Smooth muscle cell of the umbilical artery (primary cell): Measurements from ENCODE around the gene OR10R2. TPM values are rescaled to one million over a fixed set of nuclear protein-coding genes. Genes with fewer than 3 reads are reported as not detected.

Experiments
- total RNA-seq: library from RNA; depleted of rRNA; stranded (reverse); fragments of >200 nt; gene quantifications from 2 replicates; pipeline ENCODE4 v1.2.3, GENCODE V29; 2014

The OR10R2 gene
- total RNA-seq: not detected in 2 replicates

DNA sequence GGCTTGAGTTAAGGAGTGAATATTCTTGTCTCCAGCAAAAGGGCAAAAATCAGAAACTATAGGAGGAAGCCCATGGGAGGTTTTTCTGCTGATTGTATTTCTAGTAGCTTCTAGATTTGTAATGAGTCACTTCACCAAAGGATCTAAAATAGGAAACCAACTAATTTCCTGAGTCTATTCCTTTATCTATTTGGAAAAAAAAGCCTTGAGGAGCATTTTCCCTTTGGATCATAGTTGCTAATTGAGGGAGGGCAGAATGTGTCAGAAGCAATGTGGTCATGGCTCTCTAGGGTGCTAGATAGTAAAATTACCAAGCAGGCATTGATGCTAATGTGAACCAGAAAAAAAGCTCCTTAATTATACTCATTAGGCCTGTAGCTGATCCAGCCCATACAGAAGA, at the start of gene OR10R2:
Gene OR10R2 (plus strand): TSS at position 301 of the 400 bp plus-strand sequence. CDS start 106 bp downstream, outside the sequence.

GRCh38 chr1:158426137-158426536, 45.9 kb upstream of the OR10R2 start, which contains the start of gene OR10K2:
OR10K2 (minus strand) TSS chr1:158426237; CDS start chr1:158420866, 5,371 bp downstream.

DNA sequence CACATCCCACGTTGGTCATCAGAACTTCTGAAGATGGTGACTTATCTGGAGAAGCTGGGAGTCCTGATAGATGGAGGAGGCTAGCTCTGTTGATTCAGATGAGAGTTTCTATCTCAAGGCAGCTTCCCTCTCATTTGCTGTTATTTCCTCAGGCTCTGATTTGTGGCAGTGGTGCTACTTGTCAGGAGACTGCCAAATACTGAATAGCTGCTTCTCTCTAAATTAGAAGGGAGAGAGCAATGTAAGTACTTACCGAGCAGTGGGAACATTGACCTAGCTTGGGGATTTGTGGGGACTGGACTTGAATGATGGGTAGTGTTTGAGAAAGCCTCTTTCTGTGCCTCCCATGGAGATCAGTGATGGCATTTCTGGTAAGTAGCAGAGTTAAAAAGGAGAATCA, 10.5 kb upstream of the OR10R2 start, which contains the start of gene OR10K1:
Gene OR10K1 (plus strand): TSS at position 301 of the 400 bp plus-strand sequence. CDS start 3,728 bp downstream, outside the sequence.

Other genes starting within 250 kb of the OR10R2 start
- gene CD1A, start 217.8 kb upstream of the OR10R2 start, total RNA-seq: not detected in 2 replicates
- gene CD1C, start 182.3 kb upstream of the OR10R2 start, total RNA-seq: not detected in 2 replicates
- gene CD1B, start 140.7 kb upstream of the OR10R2 start, total RNA-seq: not detected in 2 replicates
- not detected in 2 replicates for gene CD1E, start 118.3 kb upstream of the OR10R2 start, total RNA-seq
- not detected in 2 replicates for gene OR10T2, start 72.8 kb upstream of the OR10R2 start, total RNA-seq
- not detected in 2 replicates for gene OR10K2, start 46.0 kb upstream of the OR10R2 start, total RNA-seq
- gene OR10K1, start 10.4 kb upstream of the OR10R2 start, total RNA-seq: not detected in 2 replicates
- not detected in 2 replicates for gene OR6Y1, start 82.2 kb downstream of the OR10R2 start, total RNA-seq
- gene OR6P1, start 98.4 kb downstream of the OR10R2 start, total RNA-seq: not detected in 2 replicates
- gene OR10X1, start 107.7 kb downstream of the OR10R2 start, total RNA-seq: not detected in 2 replicates
- not detected in 2 replicates for gene OR10Z1, start 133.0 kb downstream of the OR10R2 start, total RNA-seq
- gene SPTA1, start 214.5 kb downstream of the OR10R2 start, total RNA-seq: 0.05 TPM in 1 of 2 replicates, not detected in the other
- gene OR6K2, start 228.4 kb downstream of the OR10R2 start, total RNA-seq: not detected in 2 replicates
- not detected in 2 replicates for gene OR6K3, start 248.5 kb downstream of the OR10R2 start, total RNA-seq